ENCODE data around the gene WFS1.

The WFS1 gene

DNA sequence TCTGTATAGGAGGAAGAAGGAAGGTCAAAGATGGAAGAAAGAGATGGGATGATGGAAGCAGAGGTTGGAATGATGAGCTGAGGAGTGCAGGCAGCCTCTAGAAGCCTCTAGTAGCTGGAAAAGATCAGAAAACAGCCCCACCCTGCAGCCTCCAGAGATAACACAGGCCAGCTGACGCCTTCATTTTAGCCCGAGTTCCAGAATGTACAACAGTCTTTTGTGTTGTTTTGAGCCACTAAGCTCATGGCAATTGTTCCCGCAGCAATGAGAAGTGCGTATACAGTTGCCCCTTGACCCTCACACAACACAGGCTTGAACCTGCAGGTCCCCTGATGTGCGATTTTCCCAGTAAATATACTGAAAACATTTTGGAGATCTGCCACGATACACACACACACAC, 72.0 kb downstream of the WFS1 start:
- DNase-seq, result no peak

DNA sequence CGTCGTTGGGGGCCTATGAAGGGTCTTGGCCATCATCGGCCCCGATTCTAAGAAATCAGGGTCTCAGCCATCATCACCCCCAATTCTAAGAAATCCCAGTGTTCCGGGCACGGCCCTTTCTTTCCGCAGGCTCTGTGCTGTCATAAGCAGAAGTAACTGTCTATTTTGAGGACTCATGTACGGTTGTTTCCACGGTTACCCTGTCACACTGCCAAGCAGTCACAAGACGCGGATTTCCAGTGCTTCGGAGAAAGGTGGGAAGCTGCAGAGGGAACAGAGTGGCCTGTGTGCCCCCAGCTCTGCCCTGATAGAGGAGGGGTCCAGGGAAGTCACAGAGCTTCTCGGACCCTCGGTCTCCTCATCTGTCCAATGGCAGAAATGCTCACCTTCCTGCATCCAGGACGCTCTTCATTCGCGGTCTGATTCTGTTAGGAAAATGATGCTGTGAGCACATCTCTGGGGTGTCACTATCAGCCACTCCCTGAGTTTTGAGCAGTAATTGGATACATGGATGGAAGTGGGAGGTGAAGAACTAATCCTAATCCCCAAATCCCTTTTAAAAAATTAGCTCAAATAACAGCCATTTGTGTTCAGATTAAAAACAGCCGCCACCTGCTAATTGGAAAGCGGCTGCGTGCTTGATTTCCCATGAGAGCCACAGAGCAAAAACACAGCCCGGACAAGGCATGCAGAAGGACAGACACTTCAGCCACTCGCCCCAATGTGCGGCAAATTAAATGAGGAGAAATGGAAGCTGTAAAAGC, 73.1 kb downstream of the WFS1 start:
- peak; percentile 64 for DNase-seq

DNA sequence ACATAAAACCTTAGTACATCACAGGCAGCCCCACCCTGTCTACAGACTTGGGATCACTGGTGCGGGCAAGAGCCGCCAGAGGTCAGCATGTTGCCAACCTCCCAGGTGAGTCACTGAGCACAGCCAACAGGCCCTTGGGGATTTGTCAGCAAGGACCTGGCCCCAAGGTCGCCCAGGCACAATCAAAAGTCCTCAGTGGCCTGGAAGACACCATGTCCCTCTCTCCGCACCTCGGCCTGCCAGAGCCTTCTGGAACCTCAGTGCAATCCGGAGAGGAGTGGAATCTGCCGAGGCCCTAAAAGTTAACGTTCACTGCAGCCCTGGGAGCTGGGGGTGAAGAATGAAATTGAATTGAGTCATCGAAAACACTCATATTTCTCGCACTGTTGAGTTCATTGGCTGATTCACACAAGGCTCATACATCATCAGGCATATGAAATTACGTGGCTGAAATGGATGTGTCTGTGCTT, 74.3 kb downstream of the WFS1 start:
- DNase-seq, result no peak

DNA sequence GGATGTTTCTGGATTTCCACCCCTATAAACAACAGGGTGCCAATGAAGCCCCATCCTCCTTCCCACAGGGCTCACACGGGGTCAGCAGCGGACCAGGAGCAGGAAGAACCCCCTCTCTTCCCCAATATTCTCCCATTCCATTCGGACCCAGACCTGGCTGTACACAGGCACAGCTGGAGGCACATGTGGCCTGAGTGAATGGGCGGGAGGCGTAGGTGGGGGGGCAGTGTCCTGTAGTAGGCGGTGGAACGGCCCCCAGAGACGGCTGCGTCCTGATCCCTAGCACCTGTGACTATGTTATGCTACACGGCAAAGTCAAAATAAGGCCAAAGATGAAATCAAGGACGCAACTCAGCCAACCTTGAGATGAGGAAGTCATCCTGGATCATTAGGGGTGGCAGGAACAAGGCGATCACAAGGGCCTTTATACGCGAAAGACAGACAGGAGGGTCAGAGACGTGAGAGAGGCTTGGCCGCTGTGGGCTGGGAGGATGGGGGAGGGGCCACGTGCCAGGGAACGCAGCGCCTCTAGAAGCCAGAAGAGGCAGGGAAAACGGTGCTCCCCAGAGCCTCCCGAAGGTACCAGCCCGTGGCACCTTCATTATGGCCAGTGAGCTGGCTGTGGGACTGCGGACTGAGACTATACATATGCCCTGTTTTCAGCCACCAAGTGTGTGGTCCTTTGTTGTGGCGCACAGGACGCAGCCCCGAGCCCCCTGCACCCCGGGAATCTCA, 75.6 kb downstream of the WFS1 start:
- DNase-seq, result no peak

DNA sequence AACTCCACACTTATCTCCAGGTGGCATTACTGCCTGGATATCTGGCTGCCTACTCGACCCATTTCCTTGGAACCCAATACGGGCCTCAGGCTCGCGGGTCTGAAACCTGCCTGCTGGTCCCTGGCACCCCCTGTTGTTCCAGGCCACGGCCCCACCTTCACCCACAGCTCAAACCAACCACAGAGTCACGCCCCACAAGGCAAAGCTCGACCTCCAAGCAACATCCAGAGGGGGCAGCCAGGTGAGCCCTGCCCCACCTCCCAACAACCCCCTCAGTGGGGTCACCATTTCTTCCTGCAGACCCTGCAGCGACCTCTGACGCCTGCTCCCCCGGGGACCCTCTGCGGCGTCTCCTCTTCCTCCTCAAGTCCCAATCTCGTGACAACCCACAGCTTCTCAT, 76.2 kb downstream of the WFS1 start:
- DNase-seq, result no peak

DNA sequence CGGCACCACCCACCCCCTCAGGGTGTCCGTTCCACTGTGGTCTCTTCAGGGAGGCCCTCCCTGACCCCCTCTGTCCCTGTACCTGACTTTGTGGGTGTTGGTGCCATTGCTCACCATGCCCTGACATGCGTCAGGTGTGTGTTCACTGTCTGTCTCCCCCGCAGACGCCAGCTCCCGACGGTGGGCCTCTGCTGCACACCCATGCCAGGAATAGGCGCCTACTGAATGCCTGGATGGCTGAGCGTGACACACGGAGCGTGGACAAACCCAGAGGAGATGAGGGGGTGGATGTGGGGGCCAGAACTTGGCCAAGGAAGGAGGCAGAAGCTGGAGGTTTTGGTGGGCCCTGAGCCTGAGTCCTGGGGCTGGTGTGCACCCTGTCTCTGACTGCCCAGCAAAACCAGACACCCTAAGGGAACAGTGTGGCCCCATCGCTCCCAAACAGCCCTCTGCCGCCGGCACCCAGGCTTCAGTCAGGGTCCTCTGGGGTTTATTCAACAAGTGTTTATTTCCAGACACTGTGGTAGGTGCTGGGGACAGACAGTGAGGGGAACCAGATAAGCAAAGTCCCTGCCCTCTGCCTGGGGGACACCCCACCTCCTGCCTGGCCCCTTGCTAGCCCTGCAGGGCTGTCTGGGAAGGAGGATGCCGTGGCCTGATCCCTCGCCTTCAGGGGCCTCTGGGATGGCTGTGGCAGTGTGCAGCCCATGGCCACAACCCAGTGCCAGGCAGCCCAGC, 76.9 kb downstream of the WFS1 start:
- DNase-seq, result no peak

DNA sequence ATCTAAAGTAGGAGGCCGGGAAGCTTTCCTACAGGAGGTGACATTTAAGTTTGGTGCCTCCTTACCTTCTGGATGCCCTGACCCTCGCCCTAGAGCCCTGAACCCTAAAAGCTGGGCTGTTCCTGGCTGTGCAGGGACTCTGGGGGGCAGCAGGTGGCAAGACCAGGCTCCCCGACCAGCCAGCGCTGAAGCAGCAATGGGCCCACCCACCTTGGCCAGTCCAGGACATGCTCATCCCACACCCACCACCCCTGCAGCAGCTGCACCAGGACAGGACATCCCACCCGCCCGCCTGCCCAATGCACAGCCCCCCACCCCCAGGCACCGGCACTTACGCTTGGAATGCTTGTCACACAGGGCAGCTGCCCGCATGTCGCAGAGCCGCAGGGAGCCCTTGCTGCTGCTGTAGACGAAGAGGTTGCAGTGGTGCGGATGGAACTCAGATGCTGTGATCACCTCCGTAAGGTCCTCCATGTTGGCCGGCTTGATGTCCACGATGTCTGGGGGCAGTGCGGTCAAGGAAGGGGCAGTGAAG, 77.9 kb downstream of the WFS1 start:
- DNase-seq, result no peak

DNA sequence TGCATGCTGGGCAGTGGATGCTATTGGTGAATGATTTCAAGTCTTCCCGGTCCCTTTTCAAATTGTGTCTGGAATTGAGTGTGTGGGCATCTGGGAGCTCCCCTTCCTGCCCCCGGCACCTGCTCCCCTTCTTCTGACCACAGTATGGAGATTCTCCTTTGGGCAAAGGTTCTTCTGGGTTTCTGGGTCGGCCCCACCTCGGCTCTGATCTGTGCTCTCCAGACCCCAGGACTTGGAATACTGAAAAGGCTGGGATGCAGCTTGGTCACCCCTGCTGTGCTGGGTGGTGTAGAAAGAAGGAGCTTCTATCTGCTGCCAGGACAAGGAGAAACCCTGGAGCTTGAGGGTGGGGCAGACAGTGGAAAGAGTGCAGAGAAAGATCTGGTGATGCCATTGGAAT, 78.8 kb downstream of the WFS1 start:
- DNase-seq, result no peak

DNA sequence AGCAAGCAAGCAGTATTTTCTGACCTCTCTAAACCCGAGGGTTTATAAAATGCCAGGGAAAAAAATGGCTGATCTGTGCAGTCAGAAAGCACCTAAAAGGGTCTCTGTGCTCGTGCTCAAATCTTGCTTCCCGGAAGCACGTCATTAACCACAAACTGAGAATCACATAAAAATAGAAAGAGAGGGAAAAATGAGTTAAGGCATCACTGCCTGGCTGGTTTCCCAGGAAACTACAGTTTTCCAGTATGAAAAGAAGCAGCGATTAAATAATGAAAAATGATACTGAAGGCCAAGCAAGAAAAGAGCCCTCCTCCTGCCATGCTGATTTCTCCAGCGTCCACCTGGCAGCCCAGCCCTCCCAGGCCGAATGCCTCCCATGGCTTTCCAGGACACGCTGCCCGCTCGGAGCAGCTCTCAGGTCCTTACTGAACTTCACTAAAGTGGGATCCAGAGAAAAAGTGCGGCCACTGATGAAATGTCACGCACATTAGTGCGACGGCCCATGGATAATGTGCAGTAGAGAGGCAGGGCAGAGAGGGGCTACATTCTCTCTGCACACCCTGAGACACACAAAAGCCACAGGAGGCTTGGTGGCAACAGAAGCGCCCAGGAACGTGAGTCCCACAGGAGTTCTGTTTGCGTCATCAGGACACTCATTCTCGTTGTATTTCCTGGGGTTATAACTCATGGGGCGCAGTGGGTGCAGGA, 80.4 kb downstream of the WFS1 start:
- DNase-seq, result no peak

DNA sequence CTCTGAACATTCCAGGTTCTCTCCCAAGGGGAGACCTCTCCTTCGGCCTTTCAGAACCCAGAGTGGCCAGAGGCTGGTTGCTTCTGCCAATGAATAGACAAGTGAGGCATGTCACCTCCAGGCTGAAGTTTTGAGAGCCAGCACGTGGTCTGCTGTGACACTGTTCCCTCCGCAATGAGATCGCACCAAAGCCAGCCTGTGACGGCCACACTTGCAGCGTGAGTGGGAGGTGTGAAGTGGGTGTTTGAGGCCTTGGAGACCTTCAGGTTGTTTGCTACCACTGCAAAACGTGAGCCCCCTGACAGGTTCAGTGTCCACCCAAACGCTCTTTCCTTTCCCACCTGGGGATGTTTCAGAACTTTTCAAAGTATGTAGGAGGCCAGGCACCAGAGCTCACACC, 81.0 kb downstream of the WFS1 start:
- no peak for DNase-seq

DNA sequence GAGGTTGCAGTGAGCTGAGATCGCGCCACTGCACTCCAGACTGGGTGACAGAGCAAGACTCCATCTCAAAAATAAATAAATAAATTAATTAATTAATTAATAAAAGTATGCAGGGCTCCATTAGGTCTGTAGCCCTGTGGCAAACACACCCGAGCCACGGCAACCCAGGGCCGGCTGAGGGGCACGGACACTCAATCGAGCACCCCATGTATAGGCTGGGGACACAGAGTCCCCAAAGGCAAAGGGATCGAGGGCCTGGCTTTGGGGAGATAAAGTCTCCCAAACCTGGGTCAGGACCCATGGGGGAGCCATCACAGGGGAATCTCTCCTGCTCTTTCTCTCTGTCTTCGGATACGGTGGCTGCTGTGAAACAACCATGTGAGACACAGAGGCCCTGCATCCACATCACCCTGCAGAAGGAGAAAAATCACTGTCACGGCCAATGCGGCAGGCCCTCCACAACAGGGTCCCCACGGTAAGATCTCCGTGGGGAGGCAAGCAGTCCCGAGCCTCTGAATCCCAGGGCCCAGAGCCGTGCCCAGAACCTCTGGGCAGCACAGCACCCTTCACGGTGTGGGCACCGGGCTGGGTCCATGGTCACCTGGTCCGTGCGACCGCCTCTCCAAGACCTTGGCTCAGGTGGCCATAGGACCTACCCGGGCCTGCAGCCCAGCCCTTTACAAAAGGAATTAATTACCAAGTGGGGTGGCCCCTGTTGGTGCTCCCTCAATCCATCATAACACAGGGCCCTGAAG, 81.8 kb downstream of the WFS1 start:
- DNase-seq, result no peak

DNA sequence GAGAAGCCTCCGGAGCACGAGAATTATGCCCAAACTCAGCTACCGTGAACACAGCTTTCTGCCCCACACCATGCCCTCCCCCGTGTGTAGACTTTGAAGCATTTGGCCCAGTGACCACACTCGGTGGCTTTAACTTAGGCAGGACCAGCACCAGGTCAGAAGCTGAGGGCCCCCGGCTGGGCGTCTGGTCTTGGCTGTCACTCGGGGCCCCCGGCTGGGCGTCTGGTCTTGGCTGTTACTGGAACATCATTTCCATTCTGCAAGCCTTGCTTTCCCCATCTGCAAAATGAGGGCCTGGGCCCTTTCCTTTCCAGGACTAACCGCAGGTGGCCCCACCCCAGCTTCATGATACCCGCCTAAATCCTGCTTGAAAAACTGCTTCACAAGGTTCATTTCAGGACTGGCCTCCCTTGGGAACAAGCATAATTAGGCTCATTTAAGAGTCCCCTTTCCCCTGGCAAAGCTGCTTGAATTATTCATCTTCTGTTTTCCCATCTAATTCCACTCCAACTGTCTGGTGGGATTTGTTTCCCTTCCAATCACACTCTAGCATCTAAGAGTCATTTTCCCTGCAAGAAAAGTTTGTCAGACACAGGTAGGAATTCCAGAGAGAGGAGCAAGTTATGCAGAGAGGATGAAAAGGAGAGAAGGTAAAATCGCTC, 82.5 kb downstream of the WFS1 start:
- no peak for DNase-seq
